Measurements from ENCODE around the gene TMEM178A.

DNA sequence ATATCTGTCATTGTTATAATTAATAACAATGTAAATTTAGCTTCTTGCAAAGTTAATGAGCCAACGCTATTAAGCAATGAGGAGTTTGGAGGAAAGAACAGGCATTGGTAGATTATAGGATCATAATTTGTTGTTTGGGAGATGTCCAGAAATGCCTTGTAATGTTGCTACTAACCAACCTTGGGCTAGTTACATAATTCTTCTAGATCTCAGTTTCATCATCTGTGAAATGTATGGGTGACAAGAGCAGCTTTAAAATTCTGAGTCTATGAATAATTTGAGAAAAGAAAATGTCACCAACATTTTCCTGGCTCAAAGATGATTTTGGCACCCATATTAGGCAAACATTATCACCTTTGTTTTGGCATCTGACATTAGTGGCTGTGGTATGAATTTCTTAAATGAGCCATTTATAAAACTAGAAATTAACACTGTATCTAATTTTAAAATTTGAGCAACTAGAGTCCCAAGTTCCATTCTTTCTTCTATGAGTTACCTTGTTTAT is 2.9 kb downstream of the TMEM178A start:
- TF ChIP-seq POLR2A (IDR thresholded peaks at IDR 0.05): no peak
- TF ChIP-seq, protein P1, sequence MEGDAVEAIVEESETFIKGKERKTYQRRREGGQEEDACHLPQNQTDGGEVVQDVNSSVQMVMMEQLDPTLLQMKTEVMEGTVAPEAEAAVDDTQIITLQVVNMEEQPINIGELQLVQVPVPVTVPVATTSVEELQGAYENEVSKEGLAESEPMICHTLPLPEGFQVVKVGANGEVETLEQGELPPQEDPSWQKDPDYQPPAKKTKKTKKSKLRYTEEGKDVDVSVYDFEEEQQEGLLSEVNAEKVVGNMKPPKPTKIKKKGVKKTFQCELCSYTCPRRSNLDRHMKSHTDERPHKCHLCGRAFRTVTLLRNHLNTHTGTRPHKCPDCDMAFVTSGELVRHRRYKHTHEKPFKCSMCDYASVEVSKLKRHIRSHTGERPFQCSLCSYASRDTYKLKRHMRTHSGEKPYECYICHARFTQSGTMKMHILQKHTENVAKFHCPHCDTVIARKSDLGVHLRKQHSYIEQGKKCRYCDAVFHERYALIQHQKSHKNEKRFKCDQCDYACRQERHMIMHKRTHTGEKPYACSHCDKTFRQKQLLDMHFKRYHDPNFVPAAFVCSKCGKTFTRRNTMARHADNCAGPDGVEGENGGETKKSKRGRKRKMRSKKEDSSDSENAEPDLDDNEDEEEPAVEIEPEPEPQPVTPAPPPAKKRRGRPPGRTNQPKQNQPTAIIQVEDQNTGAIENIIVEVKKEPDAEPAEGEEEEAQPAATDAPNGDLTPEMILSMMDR (IDR thresholded peaks at IDR 0.05): no peak
